ENCODE results near the gene ZNF189. TPM values are rescaled to one million over a fixed set of nuclear protein-coding genes. Genes with fewer than 3 reads are reported as not detected.

Gene ZNF189
- total RNA-seq, 1 donor from 2014 or later = 5.1 TPM

DNA sequence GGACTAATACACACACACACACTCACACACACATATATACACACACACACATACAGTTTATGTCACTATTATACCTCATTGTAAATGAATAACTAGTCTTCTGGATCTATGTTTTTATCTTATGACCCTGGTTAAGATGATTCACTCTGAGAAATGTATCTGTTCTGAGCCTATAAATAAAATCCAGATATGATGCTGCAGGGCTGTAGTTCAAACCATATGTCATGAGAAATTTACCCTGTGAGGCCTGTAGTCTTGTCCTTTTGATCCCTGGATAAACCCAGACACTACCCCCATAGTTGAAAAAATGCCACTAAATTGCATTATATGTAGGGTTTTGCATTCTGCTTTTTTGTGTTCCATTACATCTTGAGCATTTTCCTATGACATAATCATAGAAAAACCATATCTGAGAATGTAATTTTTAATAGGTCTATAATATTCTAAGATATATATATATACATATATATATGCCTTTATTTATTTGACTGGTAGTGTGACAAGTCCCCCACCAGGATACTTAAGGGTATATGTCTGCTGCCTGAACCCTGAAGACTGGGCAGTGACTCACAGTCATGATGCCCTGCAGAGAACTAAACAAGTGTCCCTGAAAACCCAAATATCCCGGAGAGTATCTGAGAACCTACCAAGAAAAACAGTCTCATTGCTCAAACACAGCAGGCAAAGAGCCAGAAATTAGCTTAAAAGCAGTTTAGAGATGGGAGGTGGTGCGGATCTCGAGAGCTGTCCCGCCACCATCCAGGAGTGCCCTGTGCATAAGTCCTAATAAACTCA lies 55.3 kb downstream of the ZNF189 start:
- no peak for ATAC-seq

- ATAC-seq = no peak
Observed at GRCh38 chr9:101455656-101456240, 57.1 kb downstream of the ZNF189 start.

DNA sequence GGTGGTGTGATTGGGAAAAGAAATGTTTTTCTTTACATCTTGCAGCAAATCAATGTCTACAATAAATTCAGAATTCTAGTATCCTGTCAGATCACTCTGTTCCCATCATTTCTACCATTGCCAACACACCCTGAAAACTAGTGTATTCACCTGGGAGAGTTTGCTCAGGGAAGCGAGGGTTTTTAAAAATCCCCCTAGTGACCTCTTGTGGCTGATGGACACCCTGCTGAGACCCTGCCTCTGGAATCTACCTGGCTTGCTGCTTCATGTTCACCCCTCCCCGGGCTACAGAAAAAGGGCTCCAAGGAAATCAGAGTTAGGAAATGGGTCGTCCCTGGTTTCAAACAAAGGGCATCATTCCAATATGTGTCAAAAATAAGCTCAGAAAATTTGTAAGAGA lies 58.4 kb downstream of the ZNF189 start:
- ATAC-seq = no peak

- peak; percentile 91 for ATAC-seq
Observed at GRCh38 chr9:101458963-101459631, 60.4 kb downstream of the ZNF189 start.

Other genes with a start within 250 kb of the ZNF189 start
- 0.08 TPM for gene BAAT, start 13.8 kb upstream of the ZNF189 start, total RNA-seq
- 6.9 TPM for gene MRPL50, start 233 bp upstream of the ZNF189 start, total RNA-seq
- 0.08 TPM for gene ALDOB, start 36.9 kb downstream of the ZNF189 start, total RNA-seq
- gene RNF20, start 135.0 kb downstream of the ZNF189 start, total RNA-seq = 36.9 TPM
- not detected for gene PPP3R2, start 196.1 kb downstream of the ZNF189 start, total RNA-seq